Kidney (tissue), 14 donors: ENCODE results near the gene DYDC2. TPM values are rescaled to one million over a fixed set of nuclear protein-coding genes. Genes with fewer than 3 reads are reported as not detected.

Source experiments
- DNase-seq, 5 donors: peaks; one replicate each; pipeline ENCODE4 v3.0.0-alpha.2; 2013 to 2020
- FAIRE-seq: peaks from 2 replicates; lab custom pipeline; 2012; peaks lifted over from hg19 to GRCh38; lab: Jason Lieb, UNC
- H3K27ac ChIP-seq, 2 donors: one replicate each; pipeline ENCODE4 v1.7.0; 2013; ENCODE audit warnings: low read depth in 2 of 2, low read length in 2 of 2, inconsistent platforms in 1 of 2
- H3K27me3 ChIP-seq: one replicate; pipeline ENCODE4 v1.7.1; 2013; ENCODE audit warnings: low read length, inconsistent platforms; ENCODE audit not compliant: control insufficient read depth, insufficient read depth
- H3K36me3 ChIP-seq, 3 donors: one replicate each; pipeline versions ENCODE4 v1.7.0 to v1.7.1; 2013; ENCODE audit warnings: low read length in 3 of 3, control low read depth in 1 of 3, inconsistent platforms in 1 of 3; ENCODE audit not compliant: insufficient read depth in 3 of 3, control insufficient read depth in 2 of 3
- H3K4me1 ChIP-seq, 3 donors: one replicate each; pipeline versions ENCODE4 v1.7.0 to v1.7.1; 2013; ENCODE audit warnings: low read length in 3 of 3, inconsistent platforms in 1 of 3, low read depth in 1 of 3; ENCODE audit not compliant: control insufficient read depth in 2 of 3, insufficient read depth in 2 of 3
- H3K4me3 ChIP-seq, 3 donors: one replicate each; pipeline versions ENCODE4 v1.7.0 to v1.8.1; 2013; ENCODE audit warnings: low read length in 3 of 3, control low read depth in 1 of 3, inconsistent platforms in 1 of 3
- H3K9ac ChIP-seq, 3 donors: one replicate each; pipeline versions ENCODE4 v1.7.0 to v1.7.1; 2013; ENCODE audit warnings: low read length in 3 of 3, control low read depth in 1 of 3, inconsistent platforms in 1 of 3
- H3K9me3 ChIP-seq, 3 donors: one replicate each; pipeline versions ENCODE4 v1.7.0 to v1.7.1; 2013; ENCODE audit warnings: low read length in 3 of 3, control low read depth in 1 of 3, inconsistent platforms in 1 of 3; ENCODE audit not compliant: control insufficient read depth in 2 of 3, insufficient read depth in 1 of 3
- intact Hi-C: fragments of 100-400 bp; cut with DNase I; formaldehyde crosslinking; loops from one replicate; pipeline ENCODE4 v1.11.1; 2022
- polyA plus RNA-seq: library from polyadenylated mRNA; stranded (reverse); fragments of 350-450 nt; fragmentation: Illumina TruSeq; extraction: RNeasy Lipid Tissue Mini Kit (QIAGEN cat#74804); gene quantifications from one replicate; pipeline ENCODE4 v1.2.3, GENCODE V29; 2014; ENCODE audit warnings: low read depth, low replicate concordance; ENCODE audit not compliant: insufficient read depth
- total RNA-seq: library from RNA; stranded (reverse); fragmentation: NEBNext Ultra II Directional; extraction: Animal tissue kit (Norgen Biotek cat#: 25700); gene quantifications from one replicate; pipeline ENCODE4 v1.2.1, GENCODE V29; 2021
- TF ChIP-seq, protein P1 (sequence below): IDR thresholded peaks from 3 replicates; pipeline ENCODE4 v1.5.1; 2012; ENCODE audit warnings: mild to moderate bottlenecking, moderate library complexity, borderline replicate concordance; ENCODE audit not compliant: insufficient read depth; ENCODE audit errors: extremely low read depth
- donor health status: control.
- donor health status: control.
- donor health status: control.
- donor health status: control.
- donor health status: control.
- donor health status: DM: yes; HTN: yes; CAD: no.
- donor health status: Normal renal cell carcinoma (clear cell type).

DYDC2 gene
- total and polyA plus RNA-seq, 2 donors from 2014 or later = 0.22 to 0.57 TPM

- Histone ChIP-seq H3K36me3 (no peaks in the 10 kb centered on the region), H3K9ac (no peak overlapping the region), H3K27ac (no peak overlapping the region), H3K4me1 (no peaks in the 10 kb centered on the region), H3K27me3 (no peaks in the 10 kb centered on the region), H3K9me3 (no peaks in the 10 kb centered on the region), H3K4me3 (no peak overlapping the region)
- TF ChIP-seq, protein P1, sequence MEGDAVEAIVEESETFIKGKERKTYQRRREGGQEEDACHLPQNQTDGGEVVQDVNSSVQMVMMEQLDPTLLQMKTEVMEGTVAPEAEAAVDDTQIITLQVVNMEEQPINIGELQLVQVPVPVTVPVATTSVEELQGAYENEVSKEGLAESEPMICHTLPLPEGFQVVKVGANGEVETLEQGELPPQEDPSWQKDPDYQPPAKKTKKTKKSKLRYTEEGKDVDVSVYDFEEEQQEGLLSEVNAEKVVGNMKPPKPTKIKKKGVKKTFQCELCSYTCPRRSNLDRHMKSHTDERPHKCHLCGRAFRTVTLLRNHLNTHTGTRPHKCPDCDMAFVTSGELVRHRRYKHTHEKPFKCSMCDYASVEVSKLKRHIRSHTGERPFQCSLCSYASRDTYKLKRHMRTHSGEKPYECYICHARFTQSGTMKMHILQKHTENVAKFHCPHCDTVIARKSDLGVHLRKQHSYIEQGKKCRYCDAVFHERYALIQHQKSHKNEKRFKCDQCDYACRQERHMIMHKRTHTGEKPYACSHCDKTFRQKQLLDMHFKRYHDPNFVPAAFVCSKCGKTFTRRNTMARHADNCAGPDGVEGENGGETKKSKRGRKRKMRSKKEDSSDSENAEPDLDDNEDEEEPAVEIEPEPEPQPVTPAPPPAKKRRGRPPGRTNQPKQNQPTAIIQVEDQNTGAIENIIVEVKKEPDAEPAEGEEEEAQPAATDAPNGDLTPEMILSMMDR = no peak
- intact Hi-C loops = no loop called here
- FAIRE-seq = no peak
- DNase-seq = no peak
Measured at GRCh38 chr10:80318742-80319141, 37.8 kb upstream of the DYDC2 start.

DNA sequence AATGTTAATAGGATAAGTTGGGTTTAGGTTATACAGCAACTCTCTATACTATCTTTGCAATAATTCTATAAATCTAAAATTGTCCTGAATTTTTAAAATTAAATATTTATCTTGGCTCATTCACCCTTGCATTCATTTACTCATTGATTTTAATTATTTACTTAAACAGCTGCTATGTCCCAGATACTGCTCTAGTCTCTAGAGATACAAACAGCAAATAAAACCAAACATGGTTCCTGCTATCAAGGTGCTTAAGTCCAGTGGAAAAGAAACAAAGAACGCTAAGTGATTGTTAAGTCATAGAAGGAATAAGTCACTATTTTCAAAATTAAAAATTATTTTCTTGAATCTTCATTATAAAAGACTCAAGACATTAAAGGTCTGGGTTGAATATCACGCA, 37.3 kb upstream of the DYDC2 start:
- Histone ChIP-seq H3K36me3 (no peaks in the 10 kb centered on the region), H3K4me3 (no peak overlapping the region), H3K9ac (no peak overlapping the region), H3K9me3 (no peaks in the 10 kb centered on the region), H3K4me1 (no peaks in the 10 kb centered on the region), H3K27me3 (no peaks in the 10 kb centered on the region), H3K27ac (no peak overlapping the region)
- TF ChIP-seq, protein P1 = no peak
- FAIRE-seq (peak; percentile 61), DNase-seq (no peak)
- intact Hi-C loops = no loop called here

- H3K9me3 ChIP-seq = no peaks in the 10 kb centered on the region
- FAIRE-seq (no peak), DNase-seq (no peak)
- no peaks in the 10 kb centered on the region for H3K36me3 ChIP-seq
- H3K27ac ChIP-seq = no peak overlapping the region
- intact Hi-C loops = no loop called here
- no peak overlapping the region for H3K9ac ChIP-seq
- H3K4me3 ChIP-seq = no peak overlapping the region
- H3K4me1 ChIP-seq = no peaks in the 10 kb centered on the region
- TF ChIP-seq, protein P1 = no peak
- no peaks in the 10 kb centered on the region for H3K27me3 ChIP-seq
Measured at GRCh38 chr10:80319725-80320290, 36.8 kb upstream of the DYDC2 start.

GRCh38 chr10:80320377-80320776, 36.2 kb upstream of the DYDC2 start:
- Histone ChIP-seq H3K27me3 (no peaks in the 10 kb centered on the region), H3K36me3 (no peaks in the 10 kb centered on the region), H3K9ac (no peak overlapping the region), H3K27ac (no peak overlapping the region), H3K4me3 (no peak overlapping the region), H3K4me1 (no peaks in the 10 kb centered on the region), H3K9me3 (no peaks in the 10 kb centered on the region)
- intact Hi-C loops = no loop called here
- FAIRE-seq (no peak), DNase-seq (peak in 2 of 5 donors; percentile 33 to 34)
- TF ChIP-seq, protein P1 = no peak
